ENCODE measurements around the gene ZNF324B. TPM values are rescaled to one million over a fixed set of nuclear protein-coding genes. Genes with fewer than 3 reads are reported as not detected.
"Not testable (repeated sequence)": the region's sequence is repeated elsewhere in the genome, so short reads cannot be mapped to it uniquely, and the experiment has no call there.

The ZNF324B gene
- total and polyA plus RNA-seq, 7 donors, result 2.5 to 8.9 (median 4.5) TPM

DNA sequence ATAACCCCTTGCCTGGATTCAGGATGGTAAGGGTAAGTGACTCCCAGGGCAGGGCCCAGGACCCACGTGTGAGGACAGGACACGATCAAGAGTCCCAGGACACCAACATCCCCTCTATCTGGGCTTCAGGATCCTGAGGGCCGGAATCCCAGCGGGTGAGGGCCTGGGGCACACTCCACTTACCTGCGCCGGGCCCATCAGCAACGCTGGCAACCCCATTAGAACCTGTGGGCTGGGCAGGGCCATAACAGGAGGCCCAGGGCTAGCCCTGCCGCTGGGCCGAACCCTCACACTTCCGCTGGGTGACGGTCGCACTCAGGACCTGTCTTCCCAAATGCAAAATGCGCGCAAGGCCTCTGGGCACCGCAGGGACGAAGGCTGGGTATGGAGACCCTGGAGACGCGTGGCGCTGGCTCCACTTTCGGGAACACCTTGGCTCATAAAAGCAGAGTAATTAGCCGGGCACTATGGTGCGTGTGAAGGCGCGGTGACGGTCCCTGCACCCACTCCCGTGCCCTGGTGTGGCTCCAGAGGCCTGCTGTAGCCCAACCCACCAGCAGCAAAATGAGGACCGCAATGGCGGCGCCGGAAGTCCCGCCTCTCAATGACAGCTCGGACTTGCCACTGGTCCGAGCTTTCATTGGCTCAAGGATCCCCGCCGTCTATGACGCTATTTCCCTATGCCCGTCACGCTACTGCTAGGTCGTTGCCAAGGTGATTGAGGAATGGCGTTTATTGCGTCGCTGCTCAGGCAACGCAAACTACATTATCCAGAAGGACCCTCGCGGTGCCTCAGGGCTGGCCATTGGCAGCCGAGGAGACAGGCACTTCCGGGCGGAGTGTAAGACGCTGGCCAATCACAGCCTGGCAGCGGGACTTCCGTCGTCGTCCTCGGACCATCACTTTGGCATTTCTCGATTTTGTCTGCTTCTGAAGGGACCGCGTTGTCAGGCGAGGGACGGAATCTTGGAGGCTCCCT is 11.6 kb upstream of the ZNF324B start, which contains the start of gene ZNF132:
Gene ZNF132, minus strand, starts transcription at position 578 of the 979 bp plus-strand sequence. Its CDS starts 332 bp downstream, at position 246.
- Histone ChIP-seq H3K4me3 (peak within 1 kb of the TSS; percentile 81), H3K27me3 (ENCODE audit: insufficient read depth in 3 of 3, low read length in 2 of 3) (no peaks in the 10 kb centered on the region), H3K9me3 (peaks cover 43% of the 10 kb centered on the region), H3K4me1 (peaks cover 11% of the 10 kb centered on the region), H3K36me3 (ENCODE audit: insufficient read depth in 1 of 2, low read depth in 1 of 2) (peaks cover 14 to 25% of the 10 kb centered on the region in 2 donors), H3K27ac (peak within 1 kb of the TSS; percentile 81)
- intact Hi-C loops (cut with DNase I), result no loop called here
- 5 to 7% (median 6%) methylated on average over 59 of the region's 59 CpGs for whole genome bisulfite sequencing, 3 donors
- ATAC-seq (peak; percentile 98 to 99 (median 98)), DNase-seq (peak; percentile 96 to 97)
- TF ChIP-seq, protein P1, sequence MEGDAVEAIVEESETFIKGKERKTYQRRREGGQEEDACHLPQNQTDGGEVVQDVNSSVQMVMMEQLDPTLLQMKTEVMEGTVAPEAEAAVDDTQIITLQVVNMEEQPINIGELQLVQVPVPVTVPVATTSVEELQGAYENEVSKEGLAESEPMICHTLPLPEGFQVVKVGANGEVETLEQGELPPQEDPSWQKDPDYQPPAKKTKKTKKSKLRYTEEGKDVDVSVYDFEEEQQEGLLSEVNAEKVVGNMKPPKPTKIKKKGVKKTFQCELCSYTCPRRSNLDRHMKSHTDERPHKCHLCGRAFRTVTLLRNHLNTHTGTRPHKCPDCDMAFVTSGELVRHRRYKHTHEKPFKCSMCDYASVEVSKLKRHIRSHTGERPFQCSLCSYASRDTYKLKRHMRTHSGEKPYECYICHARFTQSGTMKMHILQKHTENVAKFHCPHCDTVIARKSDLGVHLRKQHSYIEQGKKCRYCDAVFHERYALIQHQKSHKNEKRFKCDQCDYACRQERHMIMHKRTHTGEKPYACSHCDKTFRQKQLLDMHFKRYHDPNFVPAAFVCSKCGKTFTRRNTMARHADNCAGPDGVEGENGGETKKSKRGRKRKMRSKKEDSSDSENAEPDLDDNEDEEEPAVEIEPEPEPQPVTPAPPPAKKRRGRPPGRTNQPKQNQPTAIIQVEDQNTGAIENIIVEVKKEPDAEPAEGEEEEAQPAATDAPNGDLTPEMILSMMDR (IDR thresholded peaks at IDR 0.05), result no peak

DNA sequence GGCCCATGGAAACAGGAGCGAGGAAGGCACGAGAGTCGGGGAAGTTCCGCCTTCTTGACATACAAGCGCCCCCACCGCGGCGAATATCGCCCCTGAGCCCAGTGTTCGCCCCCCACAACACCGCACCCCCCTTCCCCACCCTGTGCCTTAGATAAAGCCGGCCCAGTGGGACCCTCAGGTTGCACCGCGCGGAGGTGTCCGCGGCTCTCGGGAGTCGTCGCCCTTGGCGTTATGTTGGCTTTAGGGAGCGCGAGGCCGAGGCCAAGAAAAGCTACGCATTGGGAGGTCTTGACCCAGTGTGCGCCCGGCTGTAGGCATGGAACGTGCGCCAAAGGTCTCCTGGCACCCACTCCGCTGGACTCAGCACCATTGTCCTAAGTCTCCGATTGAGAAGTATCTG is 10.9 kb upstream of the ZNF324B start:
- peak in 3 of 4 donors; percentile 3 to 13 (median 6) for ATAC-seq
- intact Hi-C loops (cut with DNase I), result no loop called here

DNA sequence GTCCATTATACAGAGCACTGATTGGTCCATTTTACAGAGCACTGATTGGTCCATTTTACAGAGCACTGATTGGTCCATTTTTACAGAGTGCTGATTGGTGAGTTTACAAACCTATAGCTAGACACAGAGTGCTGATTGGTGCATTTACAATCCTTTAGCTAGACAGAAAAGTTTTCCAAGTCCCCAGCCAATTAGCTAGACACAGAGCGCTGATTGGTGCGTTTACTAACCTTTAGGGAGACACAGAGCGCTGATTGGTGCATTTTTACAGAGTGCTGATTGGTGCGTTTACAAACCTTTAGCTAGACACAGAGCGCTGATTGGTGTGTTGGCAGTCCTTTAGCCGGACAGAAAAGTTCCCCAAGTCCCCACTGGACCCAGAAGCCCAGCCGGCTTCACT is 8.4 kb upstream of the ZNF324B start:
- WGBS, 3 donors, result 84 to 88% (median 87%) methylated on average over 7 of the region's 7 CpGs
- DNase-seq; H3K27ac ChIP-seq; H3K36me3 ChIP-seq (ENCODE audit: insufficient read depth in 1 of 2, low read depth in 1 of 2); ATAC-seq; H3K4me3 ChIP-seq; intact Hi-C loops (cut with DNase I): not testable (repeated sequence)
- Histone ChIP-seq H3K9me3 (peaks cover 13% of the 10 kb centered on the region), H3K4me1 (peaks cover 11% of the 10 kb centered on the region), H3K27me3 (ENCODE audit: insufficient read depth in 3 of 3, low read length in 2 of 3) (peaks cover 0 to 12% (median 0%) of the 10 kb centered on the region in 3 donors)

More for the DNA sequence above, 10.9 kb upstream of the ZNF324B start:
- Histone ChIP-seq H3K27me3 (ENCODE audit: insufficient read depth in 3 of 3, low read length in 2 of 3) (no peaks in the 10 kb centered on the region), H3K9me3 (peaks cover 36% of the 10 kb centered on the region), H3K36me3 (ENCODE audit: insufficient read depth in 1 of 2, low read depth in 1 of 2) (peaks cover 9 to 19% of the 10 kb centered on the region in 2 donors), H3K4me3 (peak overlapping the region; percentile 81), H3K27ac (peak overlapping the region; percentile 81), H3K4me1 (peaks cover 11% of the 10 kb centered on the region)
- TF ChIP-seq, protein P1 (IDR thresholded peaks at IDR 0.05), result no peak
- no peak for DNase-seq
- WGBS, 3 donors, result 11 to 14% (median 13%) methylated on average over 24 to 31 of the region's 31 CpGs

DNA sequence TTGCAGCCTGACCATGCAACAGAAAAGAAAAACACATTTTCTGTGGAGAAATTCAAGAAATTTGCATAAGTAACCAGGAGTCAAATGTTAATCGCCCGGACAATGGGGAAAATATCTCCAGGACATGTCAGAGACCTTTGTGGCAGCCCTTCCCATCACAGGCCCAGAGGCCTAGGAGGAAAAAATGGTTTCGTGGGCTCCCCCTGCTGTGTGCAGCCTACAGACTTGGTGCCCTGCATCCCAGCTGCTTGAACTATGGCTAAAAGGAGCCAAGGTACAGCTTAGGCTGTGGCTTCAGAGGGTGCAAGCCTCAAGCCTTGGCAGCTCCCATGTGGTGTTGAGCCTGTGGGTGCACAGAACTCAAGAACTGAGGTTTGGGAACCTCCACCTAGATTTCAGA is 2.6 kb upstream of the ZNF324B start:
- H3K27me3 ChIP-seq (ENCODE audit: insufficient read depth in 3 of 3, low read length in 2 of 3), result peaks cover 0 to 15% (median 0%) of the 10 kb centered on the region in 3 donors
- intact Hi-C loops (cut with DNase I); ATAC-seq; H3K9me3 ChIP-seq; DNase-seq; H3K4me1 ChIP-seq; H3K4me3 ChIP-seq; H3K27ac ChIP-seq; H3K36me3 ChIP-seq (ENCODE audit: insufficient read depth in 1 of 2, low read depth in 1 of 2): not testable (repeated sequence)
- WGBS, 3 donors, result 62 to 71% (median 66%) methylated on average over 3 of the region's 3 CpGs

DNA sequence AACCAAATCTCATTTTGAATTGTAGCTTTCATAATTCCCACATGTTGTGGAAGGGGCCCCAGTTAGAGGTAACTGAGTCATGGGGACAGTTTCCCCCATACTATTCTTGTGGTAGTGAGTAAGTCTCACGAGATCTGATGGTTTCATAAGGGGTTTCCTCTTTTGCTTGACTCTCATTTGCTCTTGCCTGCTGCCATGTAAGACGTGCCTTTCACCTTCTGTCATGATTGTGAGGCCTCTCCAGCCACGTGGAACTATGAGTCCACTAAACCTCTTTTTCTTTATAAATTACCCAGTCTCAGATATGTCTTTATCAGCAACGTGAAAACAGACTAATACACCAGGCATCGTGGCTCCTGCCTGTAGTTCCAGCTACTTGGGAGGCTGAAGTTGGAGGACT is 1.4 kb upstream of the ZNF324B start:
- not testable (repeated sequence) for ATAC-seq, H3K9me3 ChIP-seq, H3K4me1 ChIP-seq, H3K4me3 ChIP-seq, H3K27ac ChIP-seq, DNase-seq
- 50 to 66% (median 60%) methylated on average over 5 of the region's 5 CpGs for WGBS, 3 donors
- intact Hi-C loops (cut with DNase I), result loop anchor here in 1 of 2 donors (5.0 kb wide), 1 partner anchor 123 kb away; the partner anchor contains the start of gene ZSCAN22
- Histone ChIP-seq H3K27me3 (ENCODE audit: insufficient read depth in 3 of 3, low read length in 2 of 3) (peaks cover 0 to 15% (median 0%) of the 10 kb centered on the region in 3 donors), H3K36me3 (ENCODE audit: insufficient read depth in 1 of 2, low read depth in 1 of 2) (peaks cover 0 to 15% of the 10 kb centered on the region in 2 donors)

Measured in psoas muscle (tissue), 8 donors.